Neuronal stem cell (in vitro differentiated cells): ENCODE data around the gene MRPS9.

Source experiments
- DNase-seq: peaks from one replicate; pipeline ENCODE4 v3.0.0-alpha.2; 2013; ENCODE audit warnings: low spot score
- H2AFZ ChIP-seq: one replicate; pipeline ENCODE4 v1.6.1; 2013; ENCODE audit warnings: mild to moderate bottlenecking, low read length, inconsistent platforms
- H2AK5ac ChIP-seq: 2 replicates; pipeline ENCODE4 v1.6.1; 2013; ENCODE audit warnings: low read depth, mild to moderate bottlenecking, inconsistent platforms, low read length, moderate library complexity, mixed read lengths
- H2BK120ac ChIP-seq: 2 replicates; pipeline ENCODE4 v1.6.1; 2013; ENCODE audit warnings: low read depth, mild to moderate bottlenecking, inconsistent platforms, low read length, moderate library complexity, mixed read lengths
- H2BK12ac ChIP-seq: one replicate; pipeline ENCODE4 v1.6.1; 2013; ENCODE audit warnings: low read length, inconsistent platforms
- H2BK15ac ChIP-seq: 2 replicates; pipeline ENCODE4 v1.6.1; 2013; ENCODE audit warnings: mild to moderate bottlenecking, low read length, inconsistent platforms, mixed read lengths
- H2BK5ac ChIP-seq: one replicate; pipeline ENCODE4 v1.6.1; 2013; ENCODE audit warnings: inconsistent platforms, mild to moderate bottlenecking, low read length, moderate library complexity
- H3K14ac ChIP-seq: one replicate; pipeline ENCODE4 v1.6.1; 2013; ENCODE audit warnings: low read length, inconsistent platforms
- H3K18ac ChIP-seq: 2 replicates; pipeline ENCODE4 v1.6.1; 2013; ENCODE audit warnings: low read length, inconsistent platforms
- H3K23ac ChIP-seq: 2 replicates; pipeline ENCODE4 v1.6.1; 2013; ENCODE audit warnings: low read depth, mild to moderate bottlenecking, mixed read lengths, low read length, inconsistent platforms; ENCODE audit not compliant: poor library complexity
- H3K27ac ChIP-seq: replicated peaks from 3 replicates; pipeline ENCODE4 v1.5.1; 2013; ENCODE audit warnings: low read length, inconsistent platforms
- H3K27me3 ChIP-seq, 3 experiments: 2 replicates each; pipeline ENCODE4 v1.6.1; 2013; ENCODE audit warnings: low read length in 3 of 3, mild to moderate bottlenecking in 2 of 3, inconsistent platforms in 1 of 3, low read depth in 1 of 3, mixed read lengths in 1 of 3, moderate library complexity in 1 of 3; ENCODE audit not compliant: control insufficient read depth in 3 of 3, insufficient read depth in 3 of 3
- H3K36me3 ChIP-seq, 2 donors: replicated peaks in 1 of 2; 2 replicates each; pipeline ENCODE4 v1.6.1; 2013; ENCODE audit warnings: low read length in 2 of 2; ENCODE audit not compliant: control insufficient read depth in 2 of 2, insufficient read depth in 2 of 2
- H3K4ac ChIP-seq: 2 replicates; pipeline ENCODE4 v1.6.1; 2013; ENCODE audit warnings: inconsistent platforms, mild to moderate bottlenecking, low read length, moderate library complexity
- H3K4me1 ChIP-seq, 2 donors: 1 replicate in 1 of 2; 2 replicates in 1 of 2; pipeline ENCODE4 v1.6.1; 2013; ENCODE audit warnings: low read length in 2 of 2, low read depth in 1 of 2; ENCODE audit not compliant: control insufficient read depth in 2 of 2, insufficient read depth in 1 of 2
- H3K4me2 ChIP-seq: one replicate; pipeline ENCODE4 v1.6.1; 2013; ENCODE audit warnings: mild to moderate bottlenecking, low read length, inconsistent platforms; ENCODE audit not compliant: insufficient read depth, poor library complexity, severe bottlenecking
- H3K4me3 ChIP-seq, 2 donors: 2 replicates each; pipeline ENCODE4 v1.5.1; 2013; ENCODE audit warnings: low read length in 2 of 2, mild to moderate bottlenecking in 2 of 2, inconsistent platforms in 1 of 2, moderate library complexity in 1 of 2
- H3K79me1 ChIP-seq: one replicate; pipeline ENCODE4 v1.6.1; 2013; ENCODE audit warnings: low read depth, mild to moderate bottlenecking, inconsistent platforms, low read length, moderate library complexity
- H3K9ac ChIP-seq: one replicate; pipeline ENCODE4 v1.6.1; 2013; ENCODE audit warnings: mild to moderate bottlenecking, low read depth, low read length, inconsistent platforms; ENCODE audit not compliant: poor library complexity
- H3K9me3 ChIP-seq, 2 donors: replicated peaks in 1 of 2; 2 replicates each; pipeline versions ENCODE3 to v1.6.1; 2013; ENCODE audit warnings: low read length in 2 of 2, mild to moderate bottlenecking in 2 of 2, inconsistent platforms in 1 of 2, low read depth in 1 of 2, mixed read lengths in 1 of 2, moderate library complexity in 1 of 2; ENCODE audit not compliant: control insufficient read depth in 2 of 2, insufficient read depth in 1 of 2
- H4K8ac ChIP-seq: one replicate; pipeline ENCODE4 v1.6.1; 2013; ENCODE audit warnings: low read depth, mild to moderate bottlenecking, inconsistent platforms, low read length, moderate library complexity
- H4K91ac ChIP-seq: one replicate; pipeline ENCODE4 v1.6.1; 2013; ENCODE audit warnings: low read length, low read depth, mild to moderate bottlenecking, inconsistent platforms; ENCODE audit not compliant: poor library complexity
- WGBS, 2 donors: extraction: QIAGEN DNeasy Blood & Tissue Kit; methylation state at CpG; one replicate each; pipeline ENCODE4 v1.1.7; 2013; ENCODE audit warnings: missing lambda C conversion rate in 2 of 2, mixed read lengths in 1 of 2; ENCODE audit not compliant: insufficient read length in 2 of 2, insufficient replicate concordance in 1 of 2; ENCODE audit errors: extremely low coverage in 2 of 2; 5-methylcytosine and 5-hydroxymethylcytosine counted together

Gene MRPS9

DNA sequence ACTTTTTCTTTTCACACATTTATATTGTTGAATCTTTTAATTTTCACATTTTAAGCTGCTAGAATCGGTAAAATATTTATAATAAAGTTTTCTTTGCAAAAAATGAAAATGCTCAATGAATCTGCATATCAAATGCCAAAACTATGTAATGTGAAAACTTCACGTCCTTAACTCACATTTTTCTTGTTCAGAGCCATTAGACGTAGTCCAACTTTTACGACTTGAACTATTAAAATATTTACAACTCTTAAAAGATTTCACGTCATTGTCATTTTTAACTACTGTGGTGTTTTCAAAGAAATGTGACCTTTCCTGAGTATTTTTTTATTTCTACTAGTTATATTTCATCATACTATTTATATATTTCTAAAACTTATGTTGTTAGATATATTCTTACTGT is 54.9 kb downstream of the MRPS9 start:
- Histone ChIP-seq H3K9ac (no peak overlapping the region), H3K27ac (no peak overlapping the region), H3K36me3 (peaks cover 3 to 59% of the 10 kb centered on the region in 2 donors), H3K23ac (no peak overlapping the region), H2AK5ac (no peak overlapping the region), H3K79me1 (no peaks in the 10 kb centered on the region), H2BK120ac (no peak overlapping the region), H2AFZ (no peak overlapping the region), H4K91ac (no peak overlapping the region), H4K8ac (no peak overlapping the region), H3K18ac (no peak overlapping the region), H2BK12ac (no peak overlapping the region), H3K4me1 (no peaks in the 10 kb centered on the region), H3K4me3 (no peak overlapping the region), H2BK5ac (no peak overlapping the region), H3K4ac (no peak overlapping the region), H2BK15ac (no peak overlapping the region), H3K4me2 (no peak overlapping the region), H3K9me3 (no peaks in the 10 kb centered on the region), H3K14ac (no peak overlapping the region), H3K27me3 (no peaks in the 10 kb centered on the region)
- WGBS, 2 donors, result no CpG with 5 or more reads among the region's 5 CpGs
- no peak for DNase-seq

GRCh38 chr2:105099153-105099552 is 61.3 kb downstream of the MRPS9 start:
- WGBS, 2 donors, result no CpG with 5 or more reads among the region's 1 CpG
- no peak overlapping the region for H2AFZ ChIP-seq
- no peak overlapping the region for H3K23ac ChIP-seq
- no peak overlapping the region for H3K14ac ChIP-seq
- no peaks in the 10 kb centered on the region for H3K79me1 ChIP-seq
- H4K8ac ChIP-seq, result no peak overlapping the region
- no peak overlapping the region for H3K9ac ChIP-seq
- H2BK15ac ChIP-seq, result no peak overlapping the region
- no peaks in the 10 kb centered on the region for H3K27me3 ChIP-seq
- no peak overlapping the region for H3K18ac ChIP-seq
- peaks cover 6 to 60% of the 10 kb centered on the region in 2 donors for H3K36me3 ChIP-seq
- H2BK120ac ChIP-seq, result no peak overlapping the region
- H3K4me2 ChIP-seq, result no peak overlapping the region
- H2BK12ac ChIP-seq, result no peak overlapping the region
- no peaks in the 10 kb centered on the region for H3K9me3 ChIP-seq
- H3K27ac ChIP-seq, result no peak overlapping the region
- H4K91ac ChIP-seq, result no peak overlapping the region
- DNase-seq, result no peak
- no peak overlapping the region for H2AK5ac ChIP-seq
- H2BK5ac ChIP-seq, result no peak overlapping the region
- no peak overlapping the region for H3K4ac ChIP-seq
- no peak overlapping the region for H3K4me3 ChIP-seq
- H3K4me1 ChIP-seq, result peaks cover 0 to 12% of the 10 kb centered on the region in 2 donors

GRCh38 chr2:105100046-105100840 is 62.4 kb downstream of the MRPS9 start:
- H3K14ac ChIP-seq, result no peak overlapping the region
- H2BK15ac ChIP-seq, result no peak overlapping the region
- H3K27me3 ChIP-seq, result no peaks in the 10 kb centered on the region
- H2AK5ac ChIP-seq, result no peak overlapping the region
- no CpG with 5 or more reads among the region's 9 CpGs for WGBS, 2 donors
- no peak overlapping the region for H3K4me2 ChIP-seq
- no peak overlapping the region for H3K4me3 ChIP-seq
- DNase-seq, result no peak
- H4K91ac ChIP-seq, result no peak overlapping the region
- no peaks in the 10 kb centered on the region for H3K79me1 ChIP-seq
- H3K4me1 ChIP-seq, result peaks cover 0 to 12% of the 10 kb centered on the region in 2 donors
- no peak overlapping the region for H3K27ac ChIP-seq
- H3K9ac ChIP-seq, result no peak overlapping the region
- H2BK12ac ChIP-seq, result no peak overlapping the region
- H3K23ac ChIP-seq, result no peak overlapping the region
- no peak overlapping the region for H3K18ac ChIP-seq
- no peaks in the 10 kb centered on the region for H3K9me3 ChIP-seq
- H3K4ac ChIP-seq, result no peak overlapping the region
- H3K36me3 ChIP-seq, result peaks cover 6 to 51% of the 10 kb centered on the region in 2 donors
- no peak overlapping the region for H2AFZ ChIP-seq
- no peak overlapping the region for H2BK120ac ChIP-seq
- no peak overlapping the region for H4K8ac ChIP-seq
- H2BK5ac ChIP-seq, result no peak overlapping the region

GRCh38 chr2:105102001-105102400 is 64.1 kb downstream of the MRPS9 start:
- no peak for DNase-seq
- H2AK5ac ChIP-seq, result no peak overlapping the region

More at GRCh38 chr2:105102001-105102400, 64.1 kb downstream of the MRPS9 start:
- no peak overlapping the region for H2AFZ ChIP-seq
- H3K14ac ChIP-seq, result no peak overlapping the region
- no peak overlapping the region for H3K23ac ChIP-seq
- no peaks in the 10 kb centered on the region for H3K27me3 ChIP-seq
- H3K18ac ChIP-seq, result no peak overlapping the region
- H2BK12ac ChIP-seq, result no peak overlapping the region
- peaks cover 5 to 39% of the 10 kb centered on the region in 2 donors for H3K36me3 ChIP-seq
- H3K9me3 ChIP-seq, result no peaks in the 10 kb centered on the region
- H3K9ac ChIP-seq, result no peak overlapping the region
- no CpG with 5 or more reads among the region's 12 CpGs for WGBS, 2 donors
- no peak overlapping the region for H3K4me2 ChIP-seq
- H3K4me1 ChIP-seq, result peaks cover 0 to 12% of the 10 kb centered on the region in 2 donors
- H4K8ac ChIP-seq, result no peak overlapping the region
- no peak overlapping the region for H2BK5ac ChIP-seq
- no peak overlapping the region for H4K91ac ChIP-seq
- H3K4me3 ChIP-seq, result no peak overlapping the region
- no peak overlapping the region for H3K27ac ChIP-seq
- no peak overlapping the region for H3K4ac ChIP-seq
- no peaks in the 10 kb centered on the region for H3K79me1 ChIP-seq
- H2BK120ac ChIP-seq, result no peak overlapping the region
- H2BK15ac ChIP-seq, result no peak overlapping the region
